LNCAP (cell line): ENCODE data around the gene METTL8.

Experiments
- CTCF ChIP-seq: fragments of 450-650 bp; IDR thresholded peaks from 2 replicates; pipeline ENCODE4 v1.5.1; 2017; ENCODE audit warnings: mild to moderate bottlenecking

METTL8 gene

GRCh38 chr2:171307560-171307959 is 126.2 kb downstream of the METTL8 start:
- TF ChIP-seq CTCF, result no peak

- no peak for TF ChIP-seq CTCF
Measured at GRCh38 chr2:171297956-171298355, 135.8 kb downstream of the METTL8 start.

GRCh38 chr2:171294608-171295007 is 139.2 kb downstream of the METTL8 start:
- TF ChIP-seq CTCF, result no peak

- TF ChIP-seq CTCF, result no peak
Measured at GRCh38 chr2:171293661-171294060, 140.1 kb downstream of the METTL8 start.

GRCh38 chr2:171289991-171290390 is 143.8 kb downstream of the METTL8 start:
- TF ChIP-seq CTCF, result no peak

- no peak for TF ChIP-seq CTCF
Measured at GRCh38 chr2:171289316-171289715, 144.5 kb downstream of the METTL8 start.

GRCh38 chr2:171287611-171288010 is 146.2 kb downstream of the METTL8 start:
- no peak for TF ChIP-seq CTCF

- no peak for TF ChIP-seq CTCF
Measured at GRCh38 chr2:171287036-171287571, 146.7 kb downstream of the METTL8 start.
